HEK293 (cell line): Measurements from ENCODE around the gene JAKMIP1.

Source experiments
- ELK4 ChIP-seq: IDR thresholded peaks from 2 replicates; pipeline ENCODE4 v1.6.1; 2011; ENCODE audit warnings: mild to moderate bottlenecking, low read depth, low read length, borderline replicate concordance
- HOXD13 ChIP-seq: sonication (generic); formaldehyde crosslinking; IDR thresholded peaks from 2 replicates; pipeline ENCODE4 v1.8.0; 2022; ENCODE audit warnings: missing genetic modification reagents, borderline replicate concordance
- KLF1 ChIP-seq: fragments of 450-650 bp; formaldehyde crosslinking; IDR thresholded peaks from 2 replicates; pipeline ENCODE4 v1.5.1; 2016; ENCODE audit warnings: missing biosample characterization, missing genetic modification characterization
- KLF16 ChIP-seq: fragments of 450-650 bp; formaldehyde crosslinking; IDR thresholded peaks from 2 replicates; pipeline ENCODE4 v1.5.1; 2017; ENCODE audit warnings: missing biosample characterization, missing genetic modification characterization
- MZF1 ChIP-seq: fragments of 450-650 bp; formaldehyde crosslinking; IDR thresholded peaks from 2 replicates; pipeline ENCODE4 v1.5.1; 2017; ENCODE audit warnings: missing biosample characterization, missing genetic modification characterization, borderline replicate concordance
- TSHZ1 ChIP-seq: fragments of 450-650 bp; formaldehyde crosslinking; IDR thresholded peaks from 2 replicates; pipeline ENCODE4 v1.5.1; 2016; ENCODE audit warnings: missing biosample characterization, missing genetic modification characterization, borderline replicate concordance
- ZBTB44 ChIP-seq: fragments of 450-650 bp; IDR thresholded peaks from 2 replicates; pipeline ENCODE4 v1.5.1; 2018; ENCODE audit warnings: missing biosample characterization, mild to moderate bottlenecking, missing genetic modification characterization
- ZFP41 ChIP-seq: fragments of 450-650 bp; formaldehyde crosslinking; IDR thresholded peaks from 2 replicates; pipeline ENCODE4 v1.5.1; 2016; ENCODE audit warnings: missing biosample characterization, missing genetic modification characterization, borderline replicate concordance
- ZNF121 ChIP-seq: fragments of 450-650 bp; formaldehyde crosslinking; IDR thresholded peaks from 2 replicates; pipeline ENCODE4 v1.5.1; 2016; ENCODE audit warnings: missing biosample characterization, missing genetic modification characterization
- ZNF239 ChIP-seq: fragments of 450-650 bp; formaldehyde crosslinking; IDR thresholded peaks from 2 replicates; pipeline ENCODE4 v1.5.1; 2016; ENCODE audit warnings: missing biosample characterization, missing genetic modification characterization
- ZNF274 ChIP-seq, 2 experiments: fragments of 200-500 bp in 1 of 2; fragments of 450-650 bp in 1 of 2; sonication (Bioruptor generic) in 1 of 2; formaldehyde crosslinking in 1 of 2; IDR thresholded peaks; 2 replicates each; pipeline versions ENCODE4 v1.5.1 to v1.6.1; 2014 to 2016; ENCODE audit warnings: borderline replicate concordance in 1 of 2, inconsistent platforms in 1 of 2, low read length in 1 of 2, missing biosample characterization in 1 of 2, missing genetic modification characterization in 1 of 2
- ZNF530 ChIP-seq: fragments of 450-650 bp; formaldehyde crosslinking; IDR thresholded peaks from 2 replicates; pipeline ENCODE4 v1.5.1; 2016; ENCODE audit warnings: low read depth, missing biosample characterization, missing genetic modification characterization
- TF ChIP-seq, protein P1 (sequence below): fragments of 450-650 bp; formaldehyde crosslinking; IDR thresholded peaks from 2 replicates; pipeline ENCODE4 v1.5.1; 2016; ENCODE audit warnings: missing biosample characterization, missing genetic modification characterization

DNA sequence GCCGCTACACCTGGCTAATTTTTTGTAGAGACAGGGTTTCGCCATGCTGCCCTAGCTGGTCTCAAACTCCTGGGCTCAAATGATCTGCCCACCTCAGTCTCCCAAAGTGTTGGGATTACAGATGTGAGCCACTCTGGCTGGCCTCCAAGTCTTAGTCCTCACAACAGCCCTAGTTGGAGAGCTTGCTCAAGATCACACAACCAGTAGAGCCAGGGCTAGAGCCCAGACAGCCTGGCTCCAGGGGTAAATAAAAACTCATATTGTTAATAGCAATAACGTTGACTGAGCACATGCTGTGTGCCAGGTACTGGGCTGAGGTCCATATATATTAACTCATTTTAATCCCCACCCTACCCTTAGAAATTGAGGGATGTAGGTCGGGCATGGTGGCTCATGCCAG is 7.3 kb upstream of the JAKMIP1 start:
- TF ChIP-seq ZBTB44 (tag by site-specific recombination) (no peak), ELK4 (no peak), ZNF530 (no peak), ZNF239 (no peak), TSHZ1 (tag by site-specific recombination) (no peak), ZNF274 (IDR thresholded peaks at IDR 0.05; ENCODE audit: low read length) (no peak), ZNF274 (tag by site-specific recombination; IDR thresholded peaks at IDR 0.05; ENCODE audit: borderline replicate concordance) (no peak), HOXD13 (CRISPR knock-in tag) (no peak), ZFP41 (no peak), MZF1 (no peak), KLF1 (tag by site-specific recombination) (no peak), ZNF121 (no peak), KLF16 (tag by site-specific recombination) (no peak)
- TF ChIP-seq, protein P1, sequence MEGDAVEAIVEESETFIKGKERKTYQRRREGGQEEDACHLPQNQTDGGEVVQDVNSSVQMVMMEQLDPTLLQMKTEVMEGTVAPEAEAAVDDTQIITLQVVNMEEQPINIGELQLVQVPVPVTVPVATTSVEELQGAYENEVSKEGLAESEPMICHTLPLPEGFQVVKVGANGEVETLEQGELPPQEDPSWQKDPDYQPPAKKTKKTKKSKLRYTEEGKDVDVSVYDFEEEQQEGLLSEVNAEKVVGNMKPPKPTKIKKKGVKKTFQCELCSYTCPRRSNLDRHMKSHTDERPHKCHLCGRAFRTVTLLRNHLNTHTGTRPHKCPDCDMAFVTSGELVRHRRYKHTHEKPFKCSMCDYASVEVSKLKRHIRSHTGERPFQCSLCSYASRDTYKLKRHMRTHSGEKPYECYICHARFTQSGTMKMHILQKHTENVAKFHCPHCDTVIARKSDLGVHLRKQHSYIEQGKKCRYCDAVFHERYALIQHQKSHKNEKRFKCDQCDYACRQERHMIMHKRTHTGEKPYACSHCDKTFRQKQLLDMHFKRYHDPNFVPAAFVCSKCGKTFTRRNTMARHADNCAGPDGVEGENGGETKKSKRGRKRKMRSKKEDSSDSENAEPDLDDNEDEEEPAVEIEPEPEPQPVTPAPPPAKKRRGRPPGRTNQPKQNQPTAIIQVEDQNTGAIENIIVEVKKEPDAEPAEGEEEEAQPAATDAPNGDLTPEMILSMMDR, result no peak
